OCI-LY7 (cell line): Measurements from ENCODE around the gene CEPT1. TPM values are rescaled to one million over a fixed set of nuclear protein-coding genes. Genes with fewer than 3 reads are reported as not detected.

Experiments used
- BruUV-seq: library from RNA; stranded (reverse); fragments of 400-500 nt; replicated peaks from 2 replicates; lab custom pipeline; 2021; lab: Mats Ljungman, UMichigan
- CTCF ChIA-PET: fragments of 300-600 bp; sonication (Branson Sonifier 250); formaldehyde crosslinking; loops from one replicate; lab custom pipeline; 2022; ENCODE audit warnings: antibody characterized with exemption; ENCODE audit not compliant: unreplicated experiment; lab: Charles Lee
- POLR2A ChIA-PET: fragments of 300-600 bp; sonication (Branson Sonifier 250); formaldehyde crosslinking; loops from one replicate; lab custom pipeline; 2022; ENCODE audit warnings: antibody characterized with exemption; lab: Charles Lee
- DNase-seq: peaks from one replicate; pipeline ENCODE4 v3.0.0-alpha.2; 2015; ENCODE audit warnings: low spot score
- H2AFZ ChIP-seq: fragments of 200-600 bp; sonication (generic), shearing (Covaris generic); 2 replicates; pipeline ENCODE4 v1.6.1; 2014; ENCODE audit warnings: mild to moderate bottlenecking, antibody characterized with exemption, low read length, moderate library complexity
- H3K27ac ChIP-seq: fragments of 200-600 bp; sonication (generic); 2 replicates; pipeline ENCODE4 v1.5.1; 2014; ENCODE audit warnings: mixed run types, low read depth, mild to moderate bottlenecking, moderate library complexity, low read length, inconsistent platforms; ENCODE audit not compliant: poor library complexity, severe bottlenecking
- H3K36me3 ChIP-seq: fragments of 200-600 bp; sonication (generic); 2 replicates; pipeline ENCODE4 v1.6.1; 2014; ENCODE audit warnings: mild to moderate bottlenecking, antibody characterized with exemption, low read length, moderate library complexity, mixed read lengths; ENCODE audit not compliant: insufficient read depth
- H3K4me1 ChIP-seq: fragments of 200-600 bp; sonication (generic); 2 replicates; pipeline ENCODE4 v1.5.1; 2014; ENCODE audit warnings: mild to moderate bottlenecking, low read length; ENCODE audit not compliant: insufficient read depth, poor library complexity, severe bottlenecking
- H3K4me2 ChIP-seq: fragments of 200-600 bp; sonication (generic); 2 replicates; pipeline ENCODE4 v1.6.1; 2014; ENCODE audit warnings: mild to moderate bottlenecking, low read length
- H3K4me3 ChIP-seq: fragments of 200-600 bp; sonication (generic); 2 replicates; pipeline ENCODE4 v1.5.1; 2014; ENCODE audit warnings: mild to moderate bottlenecking, low read depth, low read length; ENCODE audit not compliant: poor library complexity, severe bottlenecking
- H3K79me2 ChIP-seq: fragments of 200-600 bp; sonication (generic); 2 replicates; pipeline ENCODE4 v1.6.1; 2016; ENCODE audit warnings: low read depth, mild to moderate bottlenecking, low read length, moderate library complexity, mixed read lengths; ENCODE audit not compliant: insufficient read depth
- H3K9me2 ChIP-seq: fragments of 200-600 bp; sonication (generic); 2 replicates; pipeline ENCODE4 v1.6.1; 2016; ENCODE audit warnings: mild to moderate bottlenecking, low read length, mixed read lengths; ENCODE audit not compliant: insufficient read depth
- H3K9me3 ChIP-seq: fragments of 200-600 bp; sonication (generic); 2 replicates; pipeline ENCODE4 v1.6.1; 2014; ENCODE audit warnings: mild to moderate bottlenecking, mixed run types, low read length, mixed read lengths
- H4K20me1 ChIP-seq: fragments of 200-600 bp; sonication (generic); 2 replicates; pipeline ENCODE4 v1.6.1; 2014; ENCODE audit warnings: mild to moderate bottlenecking, antibody characterized with exemption, low read length, moderate library complexity, mixed read lengths; ENCODE audit not compliant: insufficient read depth
- EZH2phosphoT487 ChIP-seq: fragments of 200-600 bp; sonication (generic); IDR thresholded peaks from 2 replicates; pipeline ENCODE4 v1.6.1; 2018; ENCODE audit warnings: low read depth, borderline replicate concordance, mild to moderate bottlenecking, mixed run types, antibody characterized with exemption, low read length, moderate library complexity, mixed read lengths
- intact Hi-C: fragments of 100-400 bp; cut with micrococcal nuclease; formaldehyde crosslinking; loops from one replicate; pipeline ENCODE4 v1.10.0; 2022; ENCODE audit not compliant: unreplicated experiment
- total RNA-seq, 2 experiments: library from RNA; depleted of rRNA in 1 of 2; stranded (reverse); fragments of >200 nt in 1 of 2; shearing (Covaris generic) in 1 of 2; gene quantifications; 2 replicates each; pipeline ENCODE4 v1.2.3, GENCODE V29; 2014 to 2022
- TF ChIP-seq, protein P1 (sequence below): fragments of 200-600 bp; sonication (generic); conservative IDR thresholded peaks from 2 replicates; pipeline ENCODE4 v1.5.1; 2014; ENCODE audit warnings: mild to moderate bottlenecking, antibody characterized with exemption, low read length, moderate library complexity, mixed read lengths

The CEPT1 gene
- total RNA-seq, 2 experiments from 2014 or later = 44.9 to 59.0 TPM

DNA sequence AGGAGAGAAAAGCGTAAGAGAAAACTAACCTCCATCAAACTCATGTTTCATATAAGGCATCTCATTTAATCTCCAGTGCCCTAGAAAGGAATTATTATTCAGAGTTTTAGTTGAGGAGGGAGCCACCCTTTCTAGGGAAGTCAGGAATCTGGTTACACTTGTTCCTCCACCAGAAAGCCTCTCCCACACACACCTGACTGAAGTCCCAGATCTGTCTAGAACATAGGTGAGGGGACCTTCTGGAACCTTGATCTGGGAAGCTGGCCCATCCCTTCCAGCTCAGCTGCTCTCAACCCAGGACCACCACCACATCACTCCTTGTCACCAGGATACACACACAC, 62.3 kb downstream of the CEPT1 start:
- peaks cover 7% of the 10 kb centered on the region; the same call in 1 of the 2 replicates for H3K79me2 ChIP-seq
- no peak overlapping the region for H2AFZ ChIP-seq
- no peaks in the 10 kb centered on the region for H3K9me2 ChIP-seq
- H3K4me1 ChIP-seq = peaks cover 79% of the 10 kb centered on the region
- no peaks in the 10 kb centered on the region for H3K9me3 ChIP-seq
- DNase-seq = no peak
- no TSS peak for BruUV-seq
- ChIA-PET POLR2A (interaction anchor here (0.5 to 2.6 kb wide), 5 partner anchors 13 to 173 kb away, joined by 3 to 19 read pairs (median 5); no protein-coding TSS in a partner anchor), CTCF (no interaction called here)
- H3K4me3 ChIP-seq = peak overlapping the region; percentile 70
- peak overlapping the region; percentile 98 for H3K4me2 ChIP-seq
- no peak for TF ChIP-seq EZH2phosphoT487
- TF ChIP-seq, protein P1, sequence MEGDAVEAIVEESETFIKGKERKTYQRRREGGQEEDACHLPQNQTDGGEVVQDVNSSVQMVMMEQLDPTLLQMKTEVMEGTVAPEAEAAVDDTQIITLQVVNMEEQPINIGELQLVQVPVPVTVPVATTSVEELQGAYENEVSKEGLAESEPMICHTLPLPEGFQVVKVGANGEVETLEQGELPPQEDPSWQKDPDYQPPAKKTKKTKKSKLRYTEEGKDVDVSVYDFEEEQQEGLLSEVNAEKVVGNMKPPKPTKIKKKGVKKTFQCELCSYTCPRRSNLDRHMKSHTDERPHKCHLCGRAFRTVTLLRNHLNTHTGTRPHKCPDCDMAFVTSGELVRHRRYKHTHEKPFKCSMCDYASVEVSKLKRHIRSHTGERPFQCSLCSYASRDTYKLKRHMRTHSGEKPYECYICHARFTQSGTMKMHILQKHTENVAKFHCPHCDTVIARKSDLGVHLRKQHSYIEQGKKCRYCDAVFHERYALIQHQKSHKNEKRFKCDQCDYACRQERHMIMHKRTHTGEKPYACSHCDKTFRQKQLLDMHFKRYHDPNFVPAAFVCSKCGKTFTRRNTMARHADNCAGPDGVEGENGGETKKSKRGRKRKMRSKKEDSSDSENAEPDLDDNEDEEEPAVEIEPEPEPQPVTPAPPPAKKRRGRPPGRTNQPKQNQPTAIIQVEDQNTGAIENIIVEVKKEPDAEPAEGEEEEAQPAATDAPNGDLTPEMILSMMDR = no peak
- no peak overlapping the region for H3K27ac ChIP-seq
- intact Hi-C loops = loop anchor here (5.0 kb wide), 1 partner anchor 60 kb away; the partner anchor contains the start of genes CEPT1 and DRAM2
- 0 out of 2 replicates have a peak, but pooled peaks cover 4% of the 10 kb centered on the region for H3K36me3 ChIP-seq
- no peaks in the 10 kb centered on the region for H4K20me1 ChIP-seq

GRCh38 chr1:111202707-111203623, 62.9 kb downstream of the CEPT1 start:
- TSS peak; percentile 67 for BruUV-seq
- Histone ChIP-seq H3K27ac (peak overlapping the region; percentile 67), H3K36me3 (0 out of 2 replicates have a peak, but pooled peaks cover 4% of the 10 kb centered on the region), H3K9me3 (no peaks in the 10 kb centered on the region), H3K4me1 (peaks cover 74% of the 10 kb centered on the region), H3K4me3 (peak overlapping the region; percentile 70), H2AFZ (peak overlapping the region; percentile 66; the same call in 1 of the 2 replicates), H4K20me1 (no peaks in the 10 kb centered on the region), H3K79me2 (peaks cover 7% of the 10 kb centered on the region; the same call in 1 of the 2 replicates), H3K9me2 (no peaks in the 10 kb centered on the region), H3K4me2 (peak overlapping the region; percentile 98)
- ChIA-PET CTCF (interaction anchor here (0.6 kb wide), 1 partner anchor 416 kb away, joined by 6 read pairs; no protein-coding TSS in a partner anchor), POLR2A (interaction anchor here (0.6 to 2.6 kb wide), 7 partner anchors 12 to 173 kb away, joined by 3 to 19 read pairs (median 6); no protein-coding TSS in a partner anchor)
- DNase-seq = no peak
- intact Hi-C loops = loop anchor here (5.0 kb wide), 1 partner anchor 61 kb away; the partner anchor contains the start of genes CEPT1 and DRAM2
- no peak for TF ChIP-seq EZH2phosphoT487
- TF ChIP-seq, protein P1 = no peak
